Upper lobe of left lung (tissue), 6 donors: ENCODE measurements around the gene TCF7L1. TPM values are rescaled to one million over a fixed set of nuclear protein-coding genes. Genes with fewer than 3 reads are reported as not detected.

Experiments
- ATAC-seq, 2 donors: fragments of 200-7000 bp; cut with Tn5 transposase; one replicate each; pipeline ENCODE4 v1.9.1; 2022; ENCODE audit warnings: mild to moderate bottlenecking in 2 of 2, moderate library complexity in 2 of 2; ENCODE audit not compliant: low FRiP score in 2 of 2
- DNase-seq, 2 donors: peaks; one replicate each; pipeline ENCODE4 v3.0.0-alpha.2; 2019 to 2020
- H3K27ac ChIP-seq, 4 donors: fragments of 200-600 bp; sonication (generic); one replicate each; pipeline ENCODE4 v1.5.1; 2016 to 2019
- H3K27me3 ChIP-seq, 4 donors: fragments of 200-600 bp; sonication (generic); one replicate each; pipeline ENCODE4 v1.5.1; 2017 to 2019
- H3K36me3 ChIP-seq, 4 donors: fragments of 200-600 bp; sonication (generic); one replicate each; pipeline ENCODE4 v1.5.1; 2016 to 2019
- H3K4me1 ChIP-seq, 4 donors: fragments of 200-600 bp; sonication (generic); one replicate each; pipeline ENCODE4 v1.5.1; 2018 to 2019
- H3K4me3 ChIP-seq, 4 donors: fragments of 200-600 bp; sonication (generic); one replicate each; pipeline ENCODE4 v1.5.1; 2017 to 2019; ENCODE audit warnings: mild to moderate bottlenecking in 2 of 4, moderate library complexity in 1 of 4
- H3K9me3 ChIP-seq, 4 donors: fragments of 200-600 bp; sonication (generic); one replicate each; pipeline ENCODE4 v1.5.1; 2018 to 2019
- EP300 ChIP-seq, 4 donors: sonication (generic); formaldehyde crosslinking; IDR thresholded peaks; one replicate each; pipeline ENCODE4 v1.5.1; 2017; ENCODE audit warnings: antibody characterized with exemption in 4 of 4, control low read depth in 2 of 4
- POLR2A ChIP-seq, 4 donors: fragments of 450-650 bp; IDR thresholded peaks; one replicate each; pipeline ENCODE4 v1.5.1; 2016 to 2017; ENCODE audit warnings: antibody characterized with exemption in 4 of 4, mild to moderate bottlenecking in 2 of 4
- POLR2AphosphoS5 ChIP-seq, 2 donors: sonication (generic); formaldehyde crosslinking; IDR thresholded peaks; one replicate each; pipeline ENCODE4 v1.5.1; 2017; ENCODE audit warnings: antibody characterized with exemption in 2 of 2
- WGBS, 2 donors: methylation state at CpG; one replicate each; pipeline ENCODE4 v1.1.5; 2017 to 2018; 5-methylcytosine and 5-hydroxymethylcytosine counted together
- total RNA-seq, 6 donors: library from RNA; depleted of rRNA in 4 of 6; stranded (reverse); fragments of >200 nt in 4 of 6; gene quantifications; one replicate each; pipeline versions ENCODE4 v1.1.0 to v1.2.1, GENCODE V29; 2016 to 2021
- TF ChIP-seq, protein P1 (sequence below), 6 experiments: fragments of 450-650 bp in 4 of 6; fragments of 200-600 bp in 2 of 6; sonication (generic) in 2 of 6; IDR thresholded peaks; one replicate each; pipeline ENCODE4 v1.5.1; 2016 to 2019; ENCODE audit warnings: antibody characterized with exemption in 6 of 6
- donor health status: DM: no; HTN: no; CAD: no; lungs with moderate emphysema.
- donor health status: DM: no; HTN: yes; CAD: no; lungs with severe emphysema.

TCF7L1 gene
- total RNA-seq, 6 donors from 2014 or later = 7.3 to 18.4 (median 11.2) TPM

DNA sequence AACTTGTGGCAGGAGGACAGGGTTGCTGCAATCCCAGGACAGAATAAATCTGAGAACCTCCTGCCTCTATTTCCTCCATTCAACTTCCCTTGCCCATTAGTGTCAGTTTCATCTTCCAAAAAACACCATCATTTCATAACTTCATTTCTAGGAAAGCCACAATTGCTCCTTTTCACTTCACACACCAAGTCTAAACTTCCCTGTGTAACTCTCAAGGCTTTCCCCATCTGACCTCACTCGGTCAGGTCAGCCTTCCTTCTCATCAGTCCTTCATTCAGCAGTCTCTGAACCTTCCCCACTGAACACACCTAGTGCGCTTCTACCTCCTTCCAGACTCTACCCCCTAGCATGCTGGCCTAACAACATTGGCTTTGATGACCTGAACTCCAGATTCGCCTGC lies 35.8 kb downstream of the TCF7L1 start:
- Histone ChIP-seq H3K27ac (peak overlapping the region in 2 of 4 donors; percentile 8 to 11), H3K4me1 (peaks cover 1 to 28% (median 21%) of the 10 kb centered on the region in 4 donors), H3K9me3 (no peaks in the 10 kb centered on the region), H3K36me3 (no peaks in the 10 kb centered on the region), H3K4me3 (no peak overlapping the region), H3K27me3 (no peaks in the 10 kb centered on the region)
- DNase-seq = no peak
- TF ChIP-seq POLR2A (IDR thresholded peaks at IDR 0.05) (no peak), EP300 (IDR thresholded peaks at IDR 0.05) (no peak), POLR2AphosphoS5 (IDR thresholded peaks at IDR 0.05) (no peak)
- TF ChIP-seq, protein P1, sequence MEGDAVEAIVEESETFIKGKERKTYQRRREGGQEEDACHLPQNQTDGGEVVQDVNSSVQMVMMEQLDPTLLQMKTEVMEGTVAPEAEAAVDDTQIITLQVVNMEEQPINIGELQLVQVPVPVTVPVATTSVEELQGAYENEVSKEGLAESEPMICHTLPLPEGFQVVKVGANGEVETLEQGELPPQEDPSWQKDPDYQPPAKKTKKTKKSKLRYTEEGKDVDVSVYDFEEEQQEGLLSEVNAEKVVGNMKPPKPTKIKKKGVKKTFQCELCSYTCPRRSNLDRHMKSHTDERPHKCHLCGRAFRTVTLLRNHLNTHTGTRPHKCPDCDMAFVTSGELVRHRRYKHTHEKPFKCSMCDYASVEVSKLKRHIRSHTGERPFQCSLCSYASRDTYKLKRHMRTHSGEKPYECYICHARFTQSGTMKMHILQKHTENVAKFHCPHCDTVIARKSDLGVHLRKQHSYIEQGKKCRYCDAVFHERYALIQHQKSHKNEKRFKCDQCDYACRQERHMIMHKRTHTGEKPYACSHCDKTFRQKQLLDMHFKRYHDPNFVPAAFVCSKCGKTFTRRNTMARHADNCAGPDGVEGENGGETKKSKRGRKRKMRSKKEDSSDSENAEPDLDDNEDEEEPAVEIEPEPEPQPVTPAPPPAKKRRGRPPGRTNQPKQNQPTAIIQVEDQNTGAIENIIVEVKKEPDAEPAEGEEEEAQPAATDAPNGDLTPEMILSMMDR (IDR thresholded peaks at IDR 0.05) = no peak
- WGBS, 2 donors = 76 to 88% methylated on average over 3 of the region's 3 CpGs
- no peak for ATAC-seq

DNA sequence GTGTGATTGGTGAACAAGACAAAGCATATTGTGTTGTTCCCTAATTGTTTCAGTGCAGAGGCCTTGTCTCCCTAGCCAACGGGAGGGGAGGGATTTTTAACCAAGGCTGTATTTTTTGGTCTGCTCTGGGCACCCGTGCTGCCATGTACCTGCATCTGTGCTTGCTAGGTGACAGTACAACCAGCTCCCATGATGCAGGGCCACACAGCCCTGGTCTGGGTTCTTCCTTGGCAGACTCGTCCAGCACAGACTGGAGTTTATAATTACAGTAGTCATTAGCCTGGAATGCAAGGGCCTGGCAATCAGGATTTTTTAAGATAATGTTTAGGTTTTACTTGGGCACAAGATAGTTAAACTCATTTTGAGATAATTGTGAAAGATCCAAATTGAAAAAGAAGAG lies 36.4 kb downstream of the TCF7L1 start:
- ATAC-seq (no peak), DNase-seq (no peak)
- Histone ChIP-seq H3K4me3 (no peak overlapping the region), H3K27ac (no peak overlapping the region), H3K9me3 (no peaks in the 10 kb centered on the region), H3K36me3 (no peaks in the 10 kb centered on the region), H3K27me3 (no peaks in the 10 kb centered on the region), H3K4me1 (peaks cover 0 to 22% (median 15%) of the 10 kb centered on the region in 4 donors)
- TF ChIP-seq POLR2A (IDR thresholded peaks at IDR 0.05) (no peak), EP300 (IDR thresholded peaks at IDR 0.05) (no peak), POLR2AphosphoS5 (IDR thresholded peaks at IDR 0.05) (no peak)
- TF ChIP-seq, protein P1 (IDR thresholded peaks at IDR 0.05) = no peak
- WGBS, 2 donors = 89% methylated on average over 3 of the region's 3 CpGs

DNA sequence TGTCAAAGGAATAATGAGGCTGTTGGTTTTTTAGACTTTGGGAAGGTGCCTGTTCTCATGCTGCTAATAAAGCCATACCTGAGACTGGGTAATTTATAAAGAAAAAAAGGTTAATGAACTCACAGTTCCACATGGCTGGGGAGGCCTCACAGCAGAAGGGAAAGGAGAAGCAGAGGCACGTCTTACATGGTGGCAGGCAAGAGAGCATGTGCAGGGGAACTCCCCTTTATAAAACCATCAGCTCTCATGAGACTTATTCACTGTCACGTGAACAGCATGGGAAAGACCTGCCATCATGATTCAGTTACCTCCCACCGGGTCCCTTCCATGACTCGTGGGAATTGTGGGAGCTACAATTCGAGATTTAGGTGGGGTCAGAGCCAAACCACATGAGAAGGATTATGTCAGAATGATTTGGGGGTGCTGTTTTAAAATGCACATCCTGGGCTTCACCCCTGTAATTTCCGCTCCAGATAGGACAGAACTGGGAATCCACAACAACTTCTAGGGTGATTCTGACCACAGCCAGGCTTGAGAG lies 37.8 kb downstream of the TCF7L1 start:
- ATAC-seq (no peak), DNase-seq (no peak)
- TF ChIP-seq POLR2A (IDR thresholded peaks at IDR 0.05) = no peak
- TF ChIP-seq EP300 (IDR thresholded peaks at IDR 0.05) = no peak
- TF ChIP-seq POLR2AphosphoS5 (IDR thresholded peaks at IDR 0.05) = no peak
- TF ChIP-seq, protein P1 (IDR thresholded peaks at IDR 0.05) = no peak
- H3K4me1 ChIP-seq = peaks cover 8 to 24% (median 17%) of the 10 kb centered on the region in 4 donors
- no peak overlapping the region for H3K27ac ChIP-seq
- no peaks in the 10 kb centered on the region for H3K9me3 ChIP-seq
- no peak overlapping the region for H3K4me3 ChIP-seq
- 75 to 94% methylated on average over 5 to 6 of the region's 6 CpGs for WGBS, 2 donors
- H3K27me3 ChIP-seq = no peaks in the 10 kb centered on the region
- H3K36me3 ChIP-seq = no peaks in the 10 kb centered on the region

DNA sequence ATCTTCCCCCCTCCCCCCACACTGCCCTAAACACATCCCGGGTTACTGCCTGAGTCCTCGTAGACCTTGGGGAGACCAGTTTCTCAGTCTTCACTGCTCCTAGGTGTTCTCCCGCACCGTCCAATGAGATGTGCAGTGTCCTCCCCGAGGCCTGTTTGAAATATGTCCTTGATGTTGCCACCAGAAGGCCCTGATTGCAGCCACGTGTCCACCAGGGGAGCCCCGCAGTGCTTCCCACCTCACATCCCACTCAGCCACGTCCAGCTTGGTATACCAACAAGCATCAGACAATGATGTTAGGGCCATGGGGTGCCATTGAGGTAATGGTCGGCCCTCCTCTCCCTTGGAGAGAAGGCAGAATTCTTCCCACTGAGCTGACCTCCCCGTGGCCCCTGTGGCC lies 38.7 kb downstream of the TCF7L1 start:
- Histone ChIP-seq H3K27ac (no peak overlapping the region), H3K9me3 (no peaks in the 10 kb centered on the region), H3K27me3 (no peaks in the 10 kb centered on the region), H3K36me3 (no peaks in the 10 kb centered on the region), H3K4me1 (peaks cover 13 to 28% (median 23%) of the 10 kb centered on the region in 4 donors), H3K4me3 (no peak overlapping the region)
- TF ChIP-seq, protein P1 (IDR thresholded peaks at IDR 0.05) = no peak
- TF ChIP-seq EP300 (IDR thresholded peaks at IDR 0.05) (no peak), POLR2A (IDR thresholded peaks at IDR 0.05) (no peak), POLR2AphosphoS5 (IDR thresholded peaks at IDR 0.05) (no peak)
- WGBS, 2 donors = 89 to 91% methylated on average over 6 to 10 of the region's 10 CpGs
- DNase-seq = no peak
- no peak for ATAC-seq

DNA sequence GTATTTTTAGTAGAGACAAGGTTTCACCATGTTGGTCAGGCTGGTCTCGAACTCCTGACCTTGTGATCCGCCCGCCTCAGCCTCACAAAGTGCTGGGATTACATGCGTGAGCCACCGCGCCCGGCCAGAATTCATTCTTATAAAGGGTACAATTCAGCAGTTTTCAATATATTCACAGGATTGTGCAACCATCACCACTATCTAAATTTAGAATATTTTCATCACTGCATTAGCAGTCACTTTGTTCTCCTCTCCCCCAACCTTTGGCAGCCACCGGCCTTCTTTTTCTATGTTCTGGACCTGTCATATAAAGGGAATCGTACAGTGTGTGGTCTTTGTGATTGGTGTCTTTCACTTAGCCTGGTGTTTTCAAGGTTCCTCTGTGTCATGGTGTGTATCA lies 40.7 kb downstream of the TCF7L1 start:
- no peak for TF ChIP-seq POLR2A (IDR thresholded peaks at IDR 0.05)
- TF ChIP-seq POLR2AphosphoS5 (IDR thresholded peaks at IDR 0.05) = peak in 1 of 2 donors; percentile 10
- no peaks in the 10 kb centered on the region for H3K36me3 ChIP-seq
- ATAC-seq (no peak), DNase-seq (no peak)
- 85 to 90% methylated on average over 9 of the region's 9 CpGs for WGBS, 2 donors
- no peak overlapping the region for H3K4me3 ChIP-seq
- no peaks in the 10 kb centered on the region for H3K27me3 ChIP-seq
- no peak overlapping the region for H3K27ac ChIP-seq
- H3K9me3 ChIP-seq = no peaks in the 10 kb centered on the region
- peaks cover 20 to 34% (median 26%) of the 10 kb centered on the region in 4 donors for H3K4me1 ChIP-seq
